ENCODE results near the gene SAFB2.

Gene SAFB2

DNA sequence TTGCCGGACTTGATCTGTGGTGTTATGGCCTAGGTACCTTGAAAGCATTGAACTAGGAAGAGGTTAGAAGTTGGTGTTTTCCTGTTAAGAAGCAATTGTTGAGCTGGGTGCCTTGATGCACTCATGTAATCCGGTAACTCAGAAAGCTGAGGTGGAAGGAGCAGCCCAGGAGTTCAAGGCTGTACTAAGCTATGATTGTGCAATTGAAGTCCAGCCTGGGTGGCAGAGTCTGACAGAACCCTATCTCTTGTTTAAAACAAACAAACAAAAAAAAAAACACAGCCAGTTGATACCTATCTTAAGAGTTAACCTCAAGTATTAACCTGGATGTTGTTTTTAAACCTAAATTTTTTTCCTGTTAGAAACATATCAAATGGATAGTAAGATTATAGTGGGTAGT lies 19.6 kb upstream of the SAFB2 start:
- Histone ChIP-seq H3K9me2 (replicated peaks; ENCODE audit: control insufficient read depth, low read length) (no peaks in the 10 kb centered on the region), H3F3A (ENCODE audit: control insufficient read depth, insufficient read depth) (peaks cover 6% of the 10 kb centered on the region; the same call in 1 of the 2 replicates), H3K27ac (ENCODE audit: low read depth, low read length) (no peak overlapping the region), H3K9me3 (ENCODE audit: control insufficient read depth, insufficient read depth, low read length) (no peaks in the 10 kb centered on the region), H3K4me2 (ENCODE audit: low read length) (no peak overlapping the region), H3K4me3 (ENCODE audit: low read length) (no peak overlapping the region), H3K27me3 (ENCODE audit: control insufficient read depth, low read length) (no peaks in the 10 kb centered on the region), H3K79me2 (ENCODE audit: control insufficient read depth, low read length) (peaks cover 97% of the 10 kb centered on the region), H4K20me1 (ENCODE audit: control insufficient read depth, insufficient read depth, low read depth, low read length) (peaks cover 25% of the 10 kb centered on the region; the same call in 1 of the 2 replicates), H3K36me3 (ENCODE audit: control insufficient read depth, low read length) (peaks cover 92% of the 10 kb centered on the region), H3K4me1 (ENCODE audit: control insufficient read depth, low read length) (no peaks in the 10 kb centered on the region)
- TF ChIP-seq CTCF (IDR thresholded peaks at IDR 0.05; ENCODE audit: low read depth, low read length, poor library complexity, severe bottlenecking): no peak
- TF ChIP-seq EZH2phosphoT487 (IDR thresholded peaks at IDR 0.05; ENCODE audit: borderline replicate concordance, low read length): no peak

DNA sequence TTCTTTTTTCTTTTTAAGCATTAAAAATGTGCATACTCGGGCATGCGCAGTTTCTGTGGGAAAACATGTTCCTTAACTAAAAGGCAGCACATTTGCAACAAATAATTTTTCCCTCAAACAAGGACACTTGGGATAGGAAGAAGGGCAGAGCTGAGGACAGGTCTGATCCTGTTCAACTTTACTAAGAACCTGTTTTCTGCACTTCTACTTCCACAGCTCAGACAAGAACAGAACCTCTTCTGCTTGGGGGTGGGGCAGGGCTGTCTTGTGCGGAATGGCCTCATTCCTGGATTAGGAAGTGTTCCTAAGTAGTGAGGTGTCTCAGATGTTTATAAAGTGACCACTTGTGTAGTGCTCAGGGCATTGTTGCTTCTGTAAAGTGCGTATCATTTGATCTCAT lies 18.6 kb upstream of the SAFB2 start:
- H4K20me1 ChIP-seq (ENCODE audit: control insufficient read depth, insufficient read depth, low read depth, low read length): peaks cover 27% of the 10 kb centered on the region
- H3K4me2 ChIP-seq (ENCODE audit: low read length): no peak overlapping the region
- no peaks in the 10 kb centered on the region for H3K4me1 ChIP-seq (ENCODE audit: control insufficient read depth, low read length)
- no peaks in the 10 kb centered on the region for H3K9me2 ChIP-seq (replicated peaks; ENCODE audit: control insufficient read depth, low read length)
- H3K36me3 ChIP-seq (ENCODE audit: control insufficient read depth, low read length): peaks cover 87% of the 10 kb centered on the region
- no peak overlapping the region for H3K27ac ChIP-seq (ENCODE audit: low read depth, low read length)
- no peak overlapping the region for H3K4me3 ChIP-seq (ENCODE audit: low read length)
- H3K9me3 ChIP-seq (ENCODE audit: control insufficient read depth, insufficient read depth, low read length): no peaks in the 10 kb centered on the region
- peaks cover 98% of the 10 kb centered on the region for H3K79me2 ChIP-seq (ENCODE audit: control insufficient read depth, low read length)
- H3F3A ChIP-seq (ENCODE audit: control insufficient read depth, insufficient read depth): peaks cover 6% of the 10 kb centered on the region; the same call in 1 of the 2 replicates
- TF ChIP-seq CTCF (IDR thresholded peaks at IDR 0.05; ENCODE audit: low read depth, low read length, poor library complexity, severe bottlenecking): no peak
- no peak for TF ChIP-seq EZH2phosphoT487 (IDR thresholded peaks at IDR 0.05; ENCODE audit: borderline replicate concordance, low read length)
- H3K27me3 ChIP-seq (ENCODE audit: control insufficient read depth, low read length): no peaks in the 10 kb centered on the region

DNA sequence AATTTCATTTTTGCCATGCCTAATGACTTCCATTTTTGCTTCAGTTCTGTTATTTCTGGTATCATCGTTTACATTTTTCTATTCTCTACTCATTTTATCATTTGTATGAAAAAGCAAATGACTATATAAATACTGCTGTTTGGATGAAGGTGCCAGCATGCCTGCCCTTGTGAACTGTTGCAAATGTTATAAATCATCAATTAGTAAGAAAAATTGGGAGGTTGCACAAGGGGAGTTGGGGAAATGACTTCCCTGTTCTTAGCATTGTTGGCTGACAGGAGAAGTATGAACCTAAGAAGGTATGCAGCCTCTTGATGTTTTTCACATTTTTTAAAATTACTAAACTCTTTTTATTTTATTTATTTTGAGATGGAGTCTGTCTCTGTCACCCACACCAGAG lies 15.4 kb upstream of the SAFB2 start:
- no peak overlapping the region for H3K27ac ChIP-seq (ENCODE audit: low read depth, low read length)
- no peaks in the 10 kb centered on the region for H3K9me3 ChIP-seq (ENCODE audit: control insufficient read depth, insufficient read depth, low read length)
- peaks cover 100% of the 10 kb centered on the region for H3K79me2 ChIP-seq (ENCODE audit: control insufficient read depth, low read length)
- no peak overlapping the region for H3K4me2 ChIP-seq (ENCODE audit: low read length)
- no peaks in the 10 kb centered on the region for H3K9me2 ChIP-seq (replicated peaks; ENCODE audit: control insufficient read depth, low read length)
- H4K20me1 ChIP-seq (ENCODE audit: control insufficient read depth, insufficient read depth, low read depth, low read length): peaks cover 34% of the 10 kb centered on the region
- H3F3A ChIP-seq (ENCODE audit: control insufficient read depth, insufficient read depth): peaks cover 8% of the 10 kb centered on the region
- no peaks in the 10 kb centered on the region for H3K27me3 ChIP-seq (ENCODE audit: control insufficient read depth, low read length)
- H3K36me3 ChIP-seq (ENCODE audit: control insufficient read depth, low read length): peaks cover 85% of the 10 kb centered on the region
- TF ChIP-seq EZH2phosphoT487 (IDR thresholded peaks at IDR 0.05; ENCODE audit: borderline replicate concordance, low read length) (no peak), CTCF (IDR thresholded peaks at IDR 0.05; ENCODE audit: low read depth, low read length, poor library complexity, severe bottlenecking) (no peak)
- H3K4me3 ChIP-seq (ENCODE audit: low read length): no peak overlapping the region
- H3K4me1 ChIP-seq (ENCODE audit: control insufficient read depth, low read length): no peaks in the 10 kb centered on the region
